Peyer's patch (tissue), 4 donors: ENCODE results near the gene PARPBP. TPM values are rescaled to one million over a fixed set of nuclear protein-coding genes. Genes with fewer than 3 reads are reported as not detected.
A peak's percentile ranks its signal among the peaks of the same experiment; 100 is the strongest.
"Not testable (repeated sequence)": the region's sequence is repeated elsewhere in the genome, so short reads cannot be mapped to it uniquely, and the experiment has no call there.

Experiments
- DNase-seq, 3 donors: peaks; one replicate each; pipeline ENCODE4 v3.0.0-alpha.2; 2017 to 2019
- H3K27ac ChIP-seq, 4 donors: fragments of 200-600 bp; sonication (generic); one replicate each; pipeline ENCODE4 v1.5.1; 2016 to 2019
- H3K27me3 ChIP-seq, 2 donors: fragments of 200-600 bp; sonication (generic); one replicate each; pipeline ENCODE4 v1.5.1; 2019
- H3K36me3 ChIP-seq, 3 donors: fragments of 200-600 bp; sonication (generic); one replicate each; pipeline ENCODE4 v1.5.1; 2016 to 2019
- H3K4me1 ChIP-seq, 4 donors: fragments of 200-600 bp; sonication (generic); one replicate each; pipeline ENCODE4 v1.5.1; 2016 to 2019
- H3K4me3 ChIP-seq, 4 donors: fragments of 200-600 bp; sonication (generic); 1 replicate in 3 of 4; 2 replicates in 1 of 4; pipeline ENCODE4 v1.5.1; 2016 to 2019; ENCODE audit warnings: mild to moderate bottlenecking in 1 of 4
- H3K9me3 ChIP-seq, 4 donors: fragments of 200-600 bp; sonication (generic); one replicate each; pipeline ENCODE4 v1.5.1; 2016 to 2019; ENCODE audit warnings: mild to moderate bottlenecking in 1 of 4
- POLR2A ChIP-seq, 2 donors: fragments of 450-650 bp; IDR thresholded peaks; one replicate each; pipeline ENCODE4 v1.5.1; 2017; ENCODE audit warnings: antibody characterized with exemption in 2 of 2, mild to moderate bottlenecking in 2 of 2, moderate library complexity in 2 of 2
- total RNA-seq, 4 donors: library from RNA; depleted of rRNA; stranded (reverse); fragments of >200 nt; gene quantifications; one replicate each; pipeline ENCODE4 v1.1.0, GENCODE V29; 2016
- TF ChIP-seq, protein P1 (sequence below), 6 experiments: fragments of 450-650 bp in 4 of 6; fragments of 200-600 bp in 2 of 6; sonication (generic) in 1 of 6; IDR thresholded peaks; one replicate each; pipeline ENCODE4 v1.5.1; 2017 to 2019; ENCODE audit warnings: antibody characterized with exemption in 6 of 6, mild to moderate bottlenecking in 3 of 6, moderate library complexity in 1 of 6

The PARPBP gene
- total RNA-seq, 4 donors from 2014 or later, result 2.6 to 4.2 (median 3.5) TPM

DNA sequence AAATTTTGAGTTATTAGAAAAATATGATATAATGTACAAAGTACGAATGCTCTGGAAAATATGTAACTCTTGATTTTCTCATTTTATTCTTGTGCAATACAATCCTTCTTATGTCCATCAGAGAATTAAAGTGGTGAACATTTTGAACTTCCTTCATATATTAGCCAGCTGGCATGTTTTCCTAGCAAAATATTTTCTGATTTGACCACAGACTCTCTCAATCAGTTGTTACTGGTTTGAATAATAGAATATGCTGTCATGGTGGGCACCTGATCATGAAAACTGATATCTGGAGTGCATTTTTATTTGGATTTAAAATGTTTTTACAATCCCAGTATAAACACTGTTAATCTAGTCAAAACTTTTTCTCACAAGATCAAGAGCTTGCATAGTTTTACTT is 24.2 kb downstream of the PARPBP start:
- no peaks in the 10 kb centered on the region for H3K9me3 ChIP-seq

DNA sequence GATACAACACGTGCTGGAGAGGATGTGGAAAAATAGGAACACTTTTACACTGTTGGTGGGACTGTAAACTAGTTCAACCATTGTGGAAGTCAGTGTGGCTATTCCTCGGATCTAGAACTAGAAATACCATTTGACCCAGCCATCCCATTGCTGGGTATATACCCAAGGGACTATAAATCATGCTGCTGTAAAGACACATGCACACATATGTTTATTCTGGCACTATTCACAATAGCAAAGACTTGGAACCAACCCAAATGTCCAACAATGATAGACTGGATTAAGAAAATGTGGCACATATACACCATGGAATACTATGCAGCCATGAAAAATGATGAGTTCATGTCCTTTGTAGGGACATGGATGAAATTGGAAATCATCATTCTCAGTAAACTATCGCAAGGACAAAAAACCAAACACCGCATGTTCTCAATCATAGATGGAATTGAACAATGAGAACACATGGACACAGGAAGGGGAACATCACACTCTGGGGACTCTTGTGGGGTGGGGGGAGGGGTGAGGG is 27.1 kb downstream of the PARPBP start:
- H3K27ac ChIP-seq, H3K9me3 ChIP-seq, H3K4me3 ChIP-seq, DNase-seq, H3K27me3 ChIP-seq, H3K4me1 ChIP-seq, H3K36me3 ChIP-seq: not testable (repeated sequence)

More for the DNA sequence above, 24.2 kb downstream of the PARPBP start:
- no peak overlapping the region for H3K27ac ChIP-seq
- no peaks in the 10 kb centered on the region for H3K27me3 ChIP-seq
- H3K4me3 ChIP-seq, result no peak overlapping the region
- no peak for TF ChIP-seq POLR2A (IDR thresholded peaks at IDR 0.05)
- TF ChIP-seq, protein P1, sequence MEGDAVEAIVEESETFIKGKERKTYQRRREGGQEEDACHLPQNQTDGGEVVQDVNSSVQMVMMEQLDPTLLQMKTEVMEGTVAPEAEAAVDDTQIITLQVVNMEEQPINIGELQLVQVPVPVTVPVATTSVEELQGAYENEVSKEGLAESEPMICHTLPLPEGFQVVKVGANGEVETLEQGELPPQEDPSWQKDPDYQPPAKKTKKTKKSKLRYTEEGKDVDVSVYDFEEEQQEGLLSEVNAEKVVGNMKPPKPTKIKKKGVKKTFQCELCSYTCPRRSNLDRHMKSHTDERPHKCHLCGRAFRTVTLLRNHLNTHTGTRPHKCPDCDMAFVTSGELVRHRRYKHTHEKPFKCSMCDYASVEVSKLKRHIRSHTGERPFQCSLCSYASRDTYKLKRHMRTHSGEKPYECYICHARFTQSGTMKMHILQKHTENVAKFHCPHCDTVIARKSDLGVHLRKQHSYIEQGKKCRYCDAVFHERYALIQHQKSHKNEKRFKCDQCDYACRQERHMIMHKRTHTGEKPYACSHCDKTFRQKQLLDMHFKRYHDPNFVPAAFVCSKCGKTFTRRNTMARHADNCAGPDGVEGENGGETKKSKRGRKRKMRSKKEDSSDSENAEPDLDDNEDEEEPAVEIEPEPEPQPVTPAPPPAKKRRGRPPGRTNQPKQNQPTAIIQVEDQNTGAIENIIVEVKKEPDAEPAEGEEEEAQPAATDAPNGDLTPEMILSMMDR (IDR thresholded peaks at IDR 0.05), result no peak
- no peaks in the 10 kb centered on the region for H3K36me3 ChIP-seq
- no peaks in the 10 kb centered on the region for H3K4me1 ChIP-seq
- DNase-seq, result no peak

- DNase-seq, H3K36me3 ChIP-seq, H3K4me3 ChIP-seq, H3K27me3 ChIP-seq, H3K9me3 ChIP-seq, H3K27ac ChIP-seq, H3K4me1 ChIP-seq: not testable (repeated sequence)
These were observed 35.2 kb downstream of the PARPBP start for GRCh38 chr12:102155206-102155605.

GRCh38 chr12:102163383-102163782 is 43.4 kb downstream of the PARPBP start:
- no peaks in the 10 kb centered on the region for H3K9me3 ChIP-seq
- H3K27me3 ChIP-seq, result no peaks in the 10 kb centered on the region
- H3K36me3 ChIP-seq, result no peaks in the 10 kb centered on the region
- TF ChIP-seq POLR2A (IDR thresholded peaks at IDR 0.05), result no peak
- TF ChIP-seq, protein P1 (IDR thresholded peaks at IDR 0.05), result no peak
- H3K4me1 ChIP-seq, result no peaks in the 10 kb centered on the region
- no peak overlapping the region for H3K27ac ChIP-seq
- no peak overlapping the region for H3K4me3 ChIP-seq
- no peak for DNase-seq

- H3K27ac ChIP-seq, result no peak overlapping the region
- H3K36me3 ChIP-seq, result no peaks in the 10 kb centered on the region
- no peak for TF ChIP-seq POLR2A (IDR thresholded peaks at IDR 0.05)
- TF ChIP-seq, protein P1 (IDR thresholded peaks at IDR 0.05), result no peak
- H3K9me3 ChIP-seq, result no peaks in the 10 kb centered on the region
- no peak overlapping the region for H3K4me3 ChIP-seq
- H3K27me3 ChIP-seq, result no peaks in the 10 kb centered on the region
- DNase-seq, result no peak
- H3K4me1 ChIP-seq, result no peaks in the 10 kb centered on the region
These were observed 48.0 kb downstream of the PARPBP start for GRCh38 chr12:102167821-102168604.

GRCh38 chr12:102169922-102170621 is 50.1 kb downstream of the PARPBP start:
- H3K27ac ChIP-seq, result no peak overlapping the region
- no peaks in the 10 kb centered on the region for H3K27me3 ChIP-seq
- TF ChIP-seq POLR2A (IDR thresholded peaks at IDR 0.05), result no peak
- TF ChIP-seq, protein P1 (IDR thresholded peaks at IDR 0.05), result peak; percentile 37 to 67 (median 56)
- no peaks in the 10 kb centered on the region for H3K36me3 ChIP-seq
- DNase-seq, result peak in 1 of 3 donors; percentile 49
- H3K4me3 ChIP-seq, result no peak overlapping the region
- no peaks in the 10 kb centered on the region for H3K9me3 ChIP-seq
- H3K4me1 ChIP-seq, result no peaks in the 10 kb centered on the region
